Progenitor cell of endocrine pancreas (in vitro differentiated cells): Measurements from ENCODE around the gene ADAMTSL1. TPM values are rescaled to one million over a fixed set of nuclear protein-coding genes. Genes with fewer than 3 reads are reported as not detected.

Experiments used
- DNase-seq: peaks from one replicate; pipeline ENCODE4 v3.0.0; 2021; ENCODE audit warnings: low spot score; ENCODE audit not compliant: unreplicated experiment
- H3K27ac Mint-ChIP-seq: 2 replicates; pipeline ENCODE4 v1.8.0; 2021; ENCODE audit warnings: mild to moderate bottlenecking, moderate library complexity, mixed read lengths
- H3K27me3 Mint-ChIP-seq: 2 replicates; pipeline ENCODE4 v1.8.0; 2021; ENCODE audit warnings: mixed read lengths
- H3K36me3 Mint-ChIP-seq: 2 replicates; pipeline ENCODE4 v1.8.0; 2022; ENCODE audit warnings: mixed read lengths; ENCODE audit not compliant: insufficient read depth
- H3K4me1 Mint-ChIP-seq: 2 replicates; pipeline ENCODE4 v1.8.0; 2021; ENCODE audit warnings: low read depth, mixed read lengths
- H3K4me3 Mint-ChIP-seq: 2 replicates; pipeline ENCODE4 v1.8.0; 2021; ENCODE audit warnings: low read depth, mild to moderate bottlenecking, moderate library complexity, mixed read lengths
- H3K9me3 Mint-ChIP-seq: 2 replicates; pipeline ENCODE4 v1.8.0; 2021; ENCODE audit warnings: low read depth, mixed read lengths
- CTCF ChIP-seq: fragments of 200-600 bp; sonication (generic); IDR thresholded peaks from one replicate; pipeline ENCODE4 v1.5.0; 2021; ENCODE audit warnings: antibody characterized with exemption, mild to moderate bottlenecking; ENCODE audit not compliant: unreplicated experiment
- total RNA-seq: library from RNA; stranded (reverse); gene quantifications from 2 replicates; pipeline ENCODE4 v1.2.1, GENCODE V29; 2021

Gene ADAMTSL1
- total RNA-seq, 1 donor from 2014 or later, result 2.1 TPM

DNA sequence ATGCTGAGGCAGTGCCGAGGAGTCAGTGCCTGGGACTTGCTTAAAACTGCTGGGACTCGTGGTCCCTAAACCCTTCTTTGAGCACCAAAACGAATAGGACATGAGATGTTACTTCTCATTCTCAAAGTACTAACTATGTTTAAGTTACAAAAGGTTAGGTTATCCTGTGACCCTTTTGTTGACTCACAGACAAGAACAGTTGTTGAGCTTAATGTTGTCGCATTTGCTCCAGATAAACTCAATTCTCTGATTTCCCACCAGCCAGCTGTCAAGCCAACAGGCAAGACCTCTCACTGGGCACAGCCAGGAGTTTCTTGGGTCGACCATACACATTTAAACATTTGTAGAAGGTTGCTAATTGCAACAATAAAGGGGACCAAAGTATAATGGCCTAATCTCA lies 249.4 kb downstream of the ADAMTSL1 start:
- H3K27ac Mint-ChIP-seq, result no peak overlapping the region
- H3K36me3 Mint-ChIP-seq, result no peaks in the 10 kb centered on the region
- TF ChIP-seq CTCF, result no peak
- peaks cover 15% of the 10 kb centered on the region for H3K4me1 Mint-ChIP-seq
- DNase-seq, result no peak
- no peak overlapping the region for H3K4me3 Mint-ChIP-seq
- H3K9me3 Mint-ChIP-seq, result no peaks in the 10 kb centered on the region
- peaks cover 6% of the 10 kb centered on the region for H3K27me3 Mint-ChIP-seq

- H3K4me1 Mint-ChIP-seq, result peaks cover 10% of the 10 kb centered on the region
- no peak for DNase-seq
- H3K27ac Mint-ChIP-seq, result no peak overlapping the region
- no peak overlapping the region for H3K4me3 Mint-ChIP-seq
- no peak for TF ChIP-seq CTCF
- peaks cover 6% of the 10 kb centered on the region for H3K27me3 Mint-ChIP-seq
- H3K36me3 Mint-ChIP-seq, result no peaks in the 10 kb centered on the region
- H3K9me3 Mint-ChIP-seq, result no peaks in the 10 kb centered on the region
These were observed 252.6 kb downstream of the ADAMTSL1 start for GRCh38 chr9:18726546-18726945.

- no peak for DNase-seq
- Mint-ChIP-seq H3K4me1 (peaks cover 7% of the 10 kb centered on the region), H3K9me3 (no peaks in the 10 kb centered on the region), H3K36me3 (no peaks in the 10 kb centered on the region), H3K4me3 (no peak overlapping the region), H3K27me3 (no peaks in the 10 kb centered on the region), H3K27ac (no peak overlapping the region)
- no peak for TF ChIP-seq CTCF
These were observed 254.0 kb downstream of the ADAMTSL1 start for GRCh38 chr9:18727904-18728303.

- H3K4me3 Mint-ChIP-seq, result no peak overlapping the region
- H3K27me3 Mint-ChIP-seq, result no peaks in the 10 kb centered on the region
- no peaks in the 10 kb centered on the region for H3K9me3 Mint-ChIP-seq
- TF ChIP-seq CTCF, result no peak
- H3K36me3 Mint-ChIP-seq, result no peaks in the 10 kb centered on the region
- DNase-seq, result no peak
- no peak overlapping the region for H3K27ac Mint-ChIP-seq
- H3K4me1 Mint-ChIP-seq, result peaks cover 5% of the 10 kb centered on the region
These were observed 254.7 kb downstream of the ADAMTSL1 start for GRCh38 chr9:18728642-18729041.

- no peak for TF ChIP-seq CTCF
- Mint-ChIP-seq H3K27ac (no peak overlapping the region), H3K4me3 (no peak overlapping the region), H3K4me1 (peaks cover 2% of the 10 kb centered on the region), H3K9me3 (no peaks in the 10 kb centered on the region), H3K36me3 (no peaks in the 10 kb centered on the region), H3K27me3 (no peaks in the 10 kb centered on the region)
- DNase-seq, result no peak
These were observed 256.3 kb downstream of the ADAMTSL1 start for GRCh38 chr9:18730241-18730640.

GRCh38 chr9:18739127-18739526 lies 265.2 kb downstream of the ADAMTSL1 start:
- no peak for DNase-seq
- no peak overlapping the region for H3K4me3 Mint-ChIP-seq
- no peak for TF ChIP-seq CTCF
- no peaks in the 10 kb centered on the region for H3K9me3 Mint-ChIP-seq
- no peaks in the 10 kb centered on the region for H3K27me3 Mint-ChIP-seq
- H3K4me1 Mint-ChIP-seq, result peaks cover 7% of the 10 kb centered on the region
- no peaks in the 10 kb centered on the region for H3K36me3 Mint-ChIP-seq
- no peak overlapping the region for H3K27ac Mint-ChIP-seq
